GM19239 (cell line): ENCODE data around the gene CNIH3.

Source experiments
- DNase-seq: peaks from one replicate; pipeline ENCODE4 v3.0.0; 2011; ENCODE audit warnings: low spot score; ENCODE audit not compliant: insufficient read length
- FAIRE-seq: peaks from 2 replicates; lab custom pipeline; 2011; peaks lifted over from hg19 to GRCh38; lab: Jason Lieb, UNC

CNIH3 gene

DNA sequence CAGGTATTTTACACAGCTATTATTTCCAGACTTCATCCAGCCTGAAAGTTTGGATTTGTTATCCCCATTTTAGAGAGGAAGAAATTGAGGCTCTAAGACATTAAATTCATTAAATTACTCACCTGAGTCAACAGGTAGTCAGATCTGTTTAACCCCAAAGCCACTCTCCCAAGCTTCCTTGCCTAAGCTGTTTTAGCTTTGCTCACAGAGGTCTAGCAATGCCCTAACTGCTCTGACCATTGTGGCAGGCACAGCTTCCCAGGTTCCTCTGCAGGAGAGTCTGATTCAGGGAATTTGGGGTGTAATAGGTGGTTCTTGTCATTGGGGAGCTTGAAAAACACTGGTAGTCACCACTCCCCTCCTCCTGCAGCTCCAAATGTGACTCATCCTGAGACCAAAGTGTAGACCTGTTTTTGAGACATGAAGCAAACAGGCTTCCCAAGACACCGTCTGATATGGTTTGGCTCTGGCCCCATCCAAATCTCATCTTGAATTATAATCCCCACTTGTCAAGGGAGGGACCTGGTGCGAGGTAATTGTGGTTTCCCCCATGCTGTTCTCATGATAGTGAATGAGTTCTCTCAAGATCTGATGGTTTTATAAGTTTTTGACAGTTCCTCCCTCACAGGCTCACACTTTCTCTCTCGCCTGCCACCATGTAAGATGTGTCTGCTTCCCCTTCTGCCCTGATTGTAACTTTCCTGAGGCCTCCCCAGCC lies 170.6 kb downstream of the CNIH3 start:
- FAIRE-seq: no peak
- DNase-seq: no peak

GRCh38 chr1:224789311-224789710 lies 173.2 kb downstream of the CNIH3 start:
- FAIRE-seq (no peak), DNase-seq (no peak)
